ENCODE results near the gene MUC5AC.
A peak's percentile ranks its signal among the peaks of the same experiment; 100 is the strongest.
"Not testable (repeated sequence)": the region's sequence is repeated elsewhere in the genome, so short reads cannot be mapped to it uniquely, and the experiment has no call there.

The MUC5AC gene

GRCh38 chr11:1157645-1158591 is at the start of gene MUC5AC:
Gene MUC5AC, plus strand, starts transcription at chr11:1157953. Its CDS starts 47 bp downstream, at chr11:1158000.
- DNase-seq (ENCODE audit: low spot score) = peak; percentile 18

GRCh38 chr11:1108246-1108900 is 49.4 kb upstream of the MUC5AC start:
- no peak for DNase-seq (ENCODE audit: low spot score)

- no peak for DNase-seq (ENCODE audit: low spot score)
These were observed 48.4 kb upstream of the MUC5AC start for GRCh38 chr11:1109101-1109917.

DNA sequence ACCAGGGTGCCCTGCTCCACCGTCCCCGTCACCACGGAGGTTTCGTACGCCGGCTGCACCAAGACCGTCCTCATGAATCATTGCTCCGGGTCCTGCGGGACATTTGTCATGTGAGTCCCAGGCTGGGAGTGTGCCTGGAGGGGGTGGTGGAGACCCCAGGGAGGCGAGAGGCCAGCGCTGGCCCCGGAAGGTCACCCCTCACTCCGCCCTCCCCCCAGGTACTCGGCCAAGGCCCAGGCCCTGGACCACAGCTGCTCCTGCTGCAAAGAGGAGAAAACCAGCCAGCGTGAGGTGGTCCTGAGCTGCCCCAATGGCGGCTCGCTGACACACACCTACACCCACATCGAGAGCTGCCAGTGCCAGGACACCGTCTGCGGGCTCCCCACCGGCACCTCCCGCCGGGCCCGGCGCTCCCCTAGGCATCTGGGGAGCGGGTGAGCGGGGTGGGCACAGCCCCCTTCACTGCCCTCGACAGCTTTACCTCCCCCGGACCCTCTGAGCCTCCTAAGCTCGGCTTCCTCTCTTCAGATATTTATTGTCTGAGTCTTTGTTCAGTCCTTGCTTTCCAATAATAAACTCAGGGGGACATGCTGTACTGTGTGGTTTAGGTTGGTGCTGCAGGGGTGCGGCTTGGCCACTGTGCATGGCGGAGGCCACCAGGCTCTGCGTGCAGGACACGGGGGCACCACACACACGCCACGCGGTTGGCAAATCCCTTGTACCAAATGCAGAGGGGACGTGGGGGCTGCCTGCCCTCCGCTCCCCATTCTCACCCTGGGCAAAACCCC is 47.6 kb upstream of the MUC5AC start:
- DNase-seq (ENCODE audit: low spot score) = no peak

DNA sequence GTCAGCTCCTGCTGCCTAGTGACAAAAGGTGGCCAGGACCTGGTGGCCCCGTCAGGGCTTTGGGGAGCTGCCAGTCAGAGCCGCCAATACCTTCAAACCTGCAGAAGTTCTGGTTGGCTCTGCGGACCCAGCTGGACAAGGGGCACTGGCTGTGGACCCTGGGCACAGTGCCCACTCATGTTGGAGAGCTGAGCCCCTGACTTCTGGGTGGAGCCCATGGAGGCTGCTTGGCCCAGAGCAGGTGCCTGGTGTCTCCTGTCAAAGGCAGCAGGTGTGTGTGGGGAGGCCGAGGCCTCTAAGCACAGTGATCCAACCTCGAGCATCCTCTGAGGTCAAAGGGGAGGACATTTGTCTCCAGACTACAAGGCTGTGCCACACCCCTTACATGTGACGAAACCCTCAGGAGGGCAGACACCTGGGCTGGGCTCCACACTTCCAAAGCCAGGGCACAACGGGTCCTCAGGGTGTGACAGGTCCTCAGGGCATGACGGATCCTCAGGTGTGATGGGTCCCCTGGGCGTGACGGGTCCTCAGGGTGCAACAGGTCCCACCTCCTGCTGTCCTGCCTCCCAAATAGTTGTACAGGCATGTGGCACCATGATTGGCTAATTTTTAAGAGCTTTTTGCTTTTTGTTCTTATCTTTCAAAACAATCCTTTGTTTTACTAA is 46.1 kb upstream of the MUC5AC start:
- no peak for DNase-seq (ENCODE audit: low spot score)

DNA sequence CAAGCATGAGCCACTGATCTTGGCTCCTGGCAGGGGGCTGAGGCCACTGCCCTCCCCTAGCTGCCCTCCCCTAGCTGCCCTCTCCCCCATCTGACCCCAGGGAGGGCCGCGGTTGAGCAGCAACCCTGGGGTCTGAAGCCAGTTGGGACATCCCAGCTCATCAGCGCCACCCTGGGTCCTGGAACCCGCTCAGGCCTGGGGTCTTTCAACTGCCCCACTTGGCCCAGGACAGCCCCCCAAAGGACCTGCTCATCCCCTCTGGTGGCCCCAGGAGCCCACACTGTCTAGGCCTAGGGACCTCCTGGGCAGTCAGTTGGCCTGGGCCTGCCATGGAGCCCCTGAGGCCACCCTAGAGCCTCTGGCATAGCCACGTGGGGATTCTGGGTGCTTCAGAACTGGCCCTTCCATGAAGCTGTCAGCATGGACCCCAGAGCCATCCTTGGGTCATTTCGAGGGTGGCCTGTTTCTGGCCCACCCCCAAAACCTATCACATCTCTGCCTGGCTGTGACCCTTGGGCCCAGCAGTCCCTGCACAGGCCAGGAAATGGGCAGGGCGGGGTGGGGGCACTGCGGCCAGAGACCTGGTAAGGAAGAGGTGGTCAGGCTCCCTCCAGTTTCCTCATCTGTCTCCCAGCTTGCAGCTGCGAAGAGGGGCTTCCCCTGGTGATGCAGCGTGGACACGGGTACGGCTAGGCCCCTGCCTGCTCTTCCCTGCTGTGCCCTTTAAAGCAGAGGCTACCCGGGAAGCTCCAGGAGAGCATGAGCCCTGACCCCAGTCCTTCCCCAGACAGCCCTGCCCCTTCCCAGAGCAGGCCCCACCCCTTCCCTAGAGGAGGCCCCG is 45.2 kb upstream of the MUC5AC start:
- peak; percentile 81 for DNase-seq (ENCODE audit: low spot score)

DNA sequence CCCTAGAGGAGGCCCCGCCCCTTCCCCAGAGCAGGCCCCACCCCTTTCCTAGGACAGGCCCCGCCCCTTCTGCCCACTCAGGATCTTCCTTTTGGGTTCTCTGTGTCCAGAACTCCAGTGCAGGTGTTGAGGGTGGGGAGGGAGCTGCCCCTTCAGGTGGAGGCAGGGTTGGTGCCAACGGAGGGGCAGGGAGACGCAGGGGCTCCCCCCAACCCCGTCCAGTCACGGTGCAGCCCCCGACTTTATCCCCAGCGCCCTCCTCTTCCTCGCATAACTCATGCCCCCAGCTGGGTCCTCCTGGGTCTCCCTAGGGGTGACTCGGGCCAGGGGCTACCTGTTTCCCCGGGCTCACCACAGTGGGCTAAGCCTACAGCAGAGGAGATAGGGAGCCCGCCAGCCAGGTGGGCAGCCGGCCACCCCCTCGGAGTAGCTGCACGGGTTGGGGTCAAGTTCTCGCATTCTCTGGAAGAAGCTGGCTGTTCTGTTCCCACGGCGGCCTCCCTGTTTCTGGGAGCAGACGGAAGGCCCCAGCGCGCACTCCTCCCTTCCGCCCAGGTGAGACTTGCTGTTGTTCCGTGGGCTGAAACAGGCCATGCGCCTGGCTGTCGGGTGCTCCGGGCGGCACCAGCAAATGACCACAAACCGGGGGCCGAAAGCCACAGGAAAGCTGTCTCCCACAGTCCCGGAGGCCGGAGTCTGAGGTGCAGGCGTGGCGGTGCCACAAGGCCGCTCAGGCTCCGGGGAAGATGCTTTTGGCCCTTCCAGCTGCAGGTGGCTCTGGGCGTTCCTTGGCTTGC is 44.1 kb upstream of the MUC5AC start:
- DNase-seq (ENCODE audit: low spot score) = no peak

GRCh38 chr11:1115292-1115691 is 42.5 kb upstream of the MUC5AC start:
- not testable (repeated sequence) for DNase-seq (ENCODE audit: low spot score)

DNA sequence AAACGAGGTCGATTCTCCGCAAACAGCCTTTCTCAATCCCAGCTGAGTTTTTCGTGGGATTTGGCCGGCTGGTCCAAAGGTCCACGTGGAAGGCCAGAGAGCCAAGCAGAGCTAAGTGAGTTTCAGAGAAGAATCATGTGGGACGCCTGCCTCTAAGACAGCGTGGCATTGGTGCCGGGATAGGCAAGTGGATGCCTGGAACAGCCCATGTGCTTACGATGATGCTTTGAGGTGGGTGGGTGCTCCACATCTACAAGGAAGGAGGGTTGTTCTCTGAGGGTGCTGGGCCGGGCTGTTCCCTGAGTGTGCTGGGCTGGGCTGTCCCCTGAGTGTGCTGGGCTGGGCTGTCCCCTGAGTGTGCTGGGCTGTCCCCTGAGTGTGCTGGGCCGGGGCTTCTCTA is 41.6 kb upstream of the MUC5AC start:
- DNase-seq (ENCODE audit: low spot score) = no peak

GRCh38 chr11:1116666-1117390 is 40.9 kb upstream of the MUC5AC start:
- peak; percentile 8 for DNase-seq (ENCODE audit: low spot score)

DNA sequence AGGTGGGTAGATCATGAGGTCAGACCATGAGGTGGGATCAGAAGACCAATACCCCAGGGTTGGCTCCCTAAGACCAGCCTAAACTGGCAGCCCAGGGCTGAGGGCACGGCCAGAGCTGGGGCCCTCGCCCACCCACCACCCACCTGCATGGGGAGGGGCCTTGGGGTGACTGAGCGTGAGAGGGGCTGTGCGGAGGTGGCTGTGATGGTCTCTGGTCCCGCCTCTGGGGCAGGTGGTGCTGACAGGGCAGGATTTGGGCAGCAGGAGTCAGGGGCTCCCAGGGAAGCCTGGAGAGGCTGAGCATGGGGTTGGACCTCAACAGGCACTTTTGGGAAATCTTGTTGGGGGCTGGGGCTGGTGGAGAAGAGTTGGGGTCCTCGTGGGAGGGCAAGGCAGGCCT is 39.8 kb upstream of the MUC5AC start:
- peak; percentile 13 for DNase-seq (ENCODE audit: low spot score)

- DNase-seq (ENCODE audit: low spot score) = no peak
These were observed 38.8 kb upstream of the MUC5AC start for GRCh38 chr11:1118755-1119603.

- no peak for DNase-seq (ENCODE audit: low spot score)
These were observed 38.1 kb upstream of the MUC5AC start for GRCh38 chr11:1119604-1120146.

DNA sequence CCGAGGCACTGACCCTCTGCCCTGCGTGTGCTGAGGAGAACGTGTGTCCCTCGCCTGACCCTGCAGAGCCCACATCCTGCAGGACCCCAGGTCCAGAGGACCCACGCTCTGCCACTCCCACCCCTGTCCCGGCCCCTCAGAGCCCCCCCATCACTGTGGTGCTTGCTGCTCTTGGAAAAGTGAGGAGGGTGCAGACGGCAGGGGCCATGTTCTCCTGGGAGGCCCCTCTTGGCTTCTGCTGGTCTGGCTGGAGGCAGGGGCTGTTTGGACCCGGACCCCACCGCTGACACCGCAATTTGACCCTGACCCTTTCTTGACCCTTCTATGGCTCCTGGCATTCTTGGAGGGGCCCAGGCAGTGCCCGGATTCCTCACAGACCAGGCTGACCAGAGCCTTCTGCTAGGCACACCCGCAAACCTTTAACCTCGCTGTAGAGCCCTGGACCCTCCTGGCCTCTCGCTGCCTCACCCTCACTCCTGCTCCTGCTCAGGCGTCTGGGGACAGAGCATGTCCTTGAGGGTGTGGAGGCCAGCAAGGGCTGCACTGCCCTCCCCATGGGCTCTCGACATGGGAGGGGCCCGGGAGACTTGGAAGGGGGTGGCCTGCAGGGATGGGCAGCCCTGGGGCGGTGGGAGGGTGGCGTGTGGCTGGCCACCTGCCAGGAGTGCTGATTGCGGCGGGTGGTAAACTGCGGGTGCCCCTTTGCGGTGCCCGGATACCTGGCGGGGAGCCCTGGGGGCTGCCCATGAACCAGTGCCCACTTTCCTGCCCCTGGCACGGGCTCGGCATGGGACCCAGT is 37.0 kb upstream of the MUC5AC start:
- DNase-seq (ENCODE audit: low spot score) = no peak

GRCh38 chr11:1121331-1121812 is 36.4 kb upstream of the MUC5AC start:
- DNase-seq (ENCODE audit: low spot score) = no peak
